ENCODE measurements around the gene PES1.
"Not testable (repeated sequence)": the region's sequence is repeated elsewhere in the genome, so short reads cannot be mapped to it uniquely, and the experiment has no call there.

DNA sequence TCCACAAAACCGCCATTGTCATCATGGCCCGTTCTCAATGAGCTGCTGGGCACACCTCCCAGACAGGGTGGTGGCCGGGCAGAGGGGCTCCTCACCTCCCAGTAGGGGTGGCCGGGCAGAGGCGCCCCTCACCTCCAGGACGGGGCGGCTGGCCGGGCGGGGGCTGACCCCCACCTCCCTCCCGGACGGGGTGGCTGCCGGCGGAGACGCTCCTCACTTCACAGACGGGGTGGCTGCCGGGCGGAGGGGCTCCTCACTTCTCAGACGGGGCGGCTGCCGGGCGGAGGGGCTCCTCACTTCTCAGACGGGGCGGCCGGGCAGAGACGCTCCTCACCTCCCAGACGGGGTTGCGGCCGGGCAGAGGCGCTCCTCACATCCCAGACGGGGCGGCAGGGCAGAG, 39.8 kb upstream of the PES1 start:
- TF ChIP-seq POLR2A, POLR2AphosphoS5 (IDR thresholded peaks at IDR 0.05): not testable (repeated sequence)
- TF ChIP-seq, protein P1, sequence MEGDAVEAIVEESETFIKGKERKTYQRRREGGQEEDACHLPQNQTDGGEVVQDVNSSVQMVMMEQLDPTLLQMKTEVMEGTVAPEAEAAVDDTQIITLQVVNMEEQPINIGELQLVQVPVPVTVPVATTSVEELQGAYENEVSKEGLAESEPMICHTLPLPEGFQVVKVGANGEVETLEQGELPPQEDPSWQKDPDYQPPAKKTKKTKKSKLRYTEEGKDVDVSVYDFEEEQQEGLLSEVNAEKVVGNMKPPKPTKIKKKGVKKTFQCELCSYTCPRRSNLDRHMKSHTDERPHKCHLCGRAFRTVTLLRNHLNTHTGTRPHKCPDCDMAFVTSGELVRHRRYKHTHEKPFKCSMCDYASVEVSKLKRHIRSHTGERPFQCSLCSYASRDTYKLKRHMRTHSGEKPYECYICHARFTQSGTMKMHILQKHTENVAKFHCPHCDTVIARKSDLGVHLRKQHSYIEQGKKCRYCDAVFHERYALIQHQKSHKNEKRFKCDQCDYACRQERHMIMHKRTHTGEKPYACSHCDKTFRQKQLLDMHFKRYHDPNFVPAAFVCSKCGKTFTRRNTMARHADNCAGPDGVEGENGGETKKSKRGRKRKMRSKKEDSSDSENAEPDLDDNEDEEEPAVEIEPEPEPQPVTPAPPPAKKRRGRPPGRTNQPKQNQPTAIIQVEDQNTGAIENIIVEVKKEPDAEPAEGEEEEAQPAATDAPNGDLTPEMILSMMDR (IDR thresholded peaks at IDR 0.05), result not testable (repeated sequence)
